Coronary artery (tissue), 2 donors: ENCODE results near the gene LMNTD2.

Experiments
- DNase-seq: peaks from one replicate; pipeline ENCODE4 v3.0.0-alpha.2; 2017; ENCODE audit warnings: low spot score
- H3K27ac ChIP-seq, 2 donors: fragments of 200-600 bp; sonication (generic); one replicate each; pipeline ENCODE4 v1.5.1; 2016 to 2019
- H3K4me3 ChIP-seq: fragments of 200-600 bp; sonication (generic); 2 replicates; pipeline ENCODE4 v1.5.1; 2016; ENCODE audit warnings: mild to moderate bottlenecking, moderate library complexity
- CTCF ChIP-seq: fragments of 200-600 bp; sonication (generic); IDR thresholded peaks from one replicate; pipeline ENCODE4 v1.5.1; 2019; ENCODE audit warnings: antibody characterized with exemption

The LMNTD2 gene

GRCh38 chr11:587546-587945 lies 27.0 kb upstream of the LMNTD2 start:
- Histone ChIP-seq H3K27ac (no peak overlapping the region), H3K4me3 (no peak overlapping the region)
- DNase-seq, result no peak
- no peak for TF ChIP-seq CTCF

GRCh38 chr11:586376-587316 lies 26.1 kb upstream of the LMNTD2 start:
- no peak for TF ChIP-seq CTCF
- Histone ChIP-seq H3K27ac (no peak overlapping the region), H3K4me3 (no peak overlapping the region)
- no peak for DNase-seq

- no peak for DNase-seq
- TF ChIP-seq CTCF, result no peak
- H3K27ac ChIP-seq, result no peak overlapping the region
- H3K4me3 ChIP-seq, result no peak overlapping the region
Measured at GRCh38 chr11:584287-584686, 23.7 kb upstream of the LMNTD2 start.

- H3K4me3 ChIP-seq, result no peak overlapping the region
- no peak for TF ChIP-seq CTCF
- H3K27ac ChIP-seq, result no peak overlapping the region
- no peak for DNase-seq
Measured at GRCh38 chr11:581752-582151, 21.2 kb upstream of the LMNTD2 start.

- no peak for DNase-seq
- Histone ChIP-seq H3K4me3 (no peak overlapping the region), H3K27ac (no peak overlapping the region)
- no peak for TF ChIP-seq CTCF
Measured at GRCh38 chr11:581342-581741, 20.8 kb upstream of the LMNTD2 start.

GRCh38 chr11:579830-580601 lies 19.5 kb upstream of the LMNTD2 start:
- no peak overlapping the region for H3K4me3 ChIP-seq
- no peak overlapping the region for H3K27ac ChIP-seq
- DNase-seq, result no peak
- TF ChIP-seq CTCF, result no peak
